HepG2 (cell line): Measurements from ENCODE around the gene USP25. TPM values are rescaled to one million over a fixed set of nuclear protein-coding genes. Genes with fewer than 3 reads are reported as not detected.

Experiments used
- ATAC-seq: fragments of 200-7000 bp; cut with Tn5 transposase; 3 replicates; pipeline ENCODE4 v1.9.1; 2020; ENCODE audit warnings: mild to moderate bottlenecking, moderate library complexity
- BruUV-seq: library from RNA; stranded (reverse); fragments of 400-500 nt; replicated peaks from 2 replicates; lab custom pipeline; 2021; lab: Mats Ljungman, UMichigan
- CTCF ChIA-PET: fragments of 300-600 bp; formaldehyde crosslinking; extraction: SDS; loops from one replicate; lab custom pipeline; 2021; ENCODE audit warnings: low total read pairs, inconsistent platforms, low intra/inter-chr PET ratio; lab: Yijun Ruan, JAX
- POLR2A ChIA-PET: fragments of 350-600 bp; sonication (Branson Sonifier 250); formaldehyde crosslinking; loops from one replicate; lab custom pipeline; 2020; ENCODE audit warnings: antibody characterized with exemption, inconsistent platforms; lab: Yijun Ruan, JAX
- DNase-seq: peaks from one replicate; pipeline ENCODE4 v3.0.0-alpha.2; 2015; ENCODE audit warnings: low spot score
- FAIRE-seq: peaks from 3 replicates; lab custom pipeline; 2011; peaks lifted over from hg19 to GRCh38; lab: Jason Lieb, UNC
- H2AFZ ChIP-seq: one replicate; pipeline ENCODE4 v1.6.1; 2011; ENCODE audit warnings: low read length, inconsistent platforms
- H3K27ac ChIP-seq: fragments of 300-600 bp; 3 replicates; pipeline ENCODE4 v1.8.0; 2011; ENCODE audit warnings: mixed run types, mild to moderate bottlenecking, mixed read lengths, low read length, inconsistent platforms; ENCODE audit not compliant: insufficient read depth; ENCODE audit errors: extremely low read length
- H3K27me3 ChIP-seq, 2 experiments: fragments of 200-600 bp in 1 of 2; 2 replicates in 1 of 2; 3 replicates in 1 of 2; pipeline versions ENCODE4 v1.6.0 to v1.8.0; 2011; ENCODE audit warnings: low read length in 2 of 2, mild to moderate bottlenecking in 2 of 2, moderate library complexity in 2 of 2, inconsistent platforms in 1 of 2; ENCODE audit not compliant: insufficient read depth in 2 of 2, control insufficient read depth in 1 of 2
- H3K36me3 ChIP-seq, 2 experiments: fragments of 200-600 bp in 1 of 2; replicated peaks in 1 of 2; 2 replicates in 1 of 2; 3 replicates in 1 of 2; pipeline versions ENCODE4 v1.5.1 to v1.8.0; 2011; ENCODE audit warnings: low read length in 2 of 2, inconsistent platforms in 1 of 2; ENCODE audit not compliant: insufficient read depth in 2 of 2, control insufficient read depth in 1 of 2
- H3K4me1 ChIP-seq: 2 replicates; pipeline ENCODE4 v1.5.1; 2012; ENCODE audit warnings: low read length, inconsistent platforms; ENCODE audit not compliant: insufficient read depth
- H3K4me2 ChIP-seq: 2 replicates; pipeline ENCODE4 v1.6.0; 2011; ENCODE audit warnings: low read depth, low read length, inconsistent platforms
- H3K4me3 ChIP-seq, 3 experiments: fragments of 200-600 bp in 1 of 3; sonication (generic), shearing (Covaris generic) in 1 of 3; replicated peaks in 1 of 3; 2 replicates each; pipeline ENCODE4 v1.5.1; 2011 to 2016; ENCODE audit warnings: low read length in 3 of 3, inconsistent platforms in 2 of 3, low read depth in 2 of 3, mild to moderate bottlenecking in 2 of 3, control low read depth in 1 of 3, mixed read lengths in 1 of 3; ENCODE audit not compliant: insufficient read depth in 1 of 3
- H3K79me2 ChIP-seq: one replicate; pipeline ENCODE4 v1.6.1; 2011; ENCODE audit warnings: low read length, inconsistent platforms; ENCODE audit not compliant: insufficient read depth
- H3K9ac ChIP-seq: 2 replicates; pipeline ENCODE4 v1.6.0; 2011; ENCODE audit warnings: mild to moderate bottlenecking, low read depth, low read length, inconsistent platforms; ENCODE audit not compliant: insufficient read depth
- H3K9me3 ChIP-seq: 2 replicates; pipeline ENCODE4 v1.5.1; 2012; ENCODE audit warnings: mild to moderate bottlenecking, low read length
- H4K20me1 ChIP-seq: 2 replicates; pipeline ENCODE4 v1.6.0; 2011; ENCODE audit warnings: inconsistent platforms, mild to moderate bottlenecking, low read length, moderate library complexity; ENCODE audit not compliant: insufficient read depth
- FOXK1 ChIP-seq: sonication (generic); formaldehyde crosslinking; IDR thresholded peaks from 2 replicates; pipeline ENCODE4 v1.4.0; 2020; ENCODE audit warnings: low read depth, missing genetic modification reagents, borderline replicate concordance
- IRX3 ChIP-seq: sonication (generic); formaldehyde crosslinking; IDR thresholded peaks from 2 replicates; pipeline ENCODE4 v1.8.1; 2023; ENCODE audit warnings: mild to moderate bottlenecking, low read depth, missing genetic modification reagents, borderline replicate concordance
- KDM3A ChIP-seq: IDR thresholded peaks from 2 replicates; pipeline ENCODE4 v1.6.1; 2018; ENCODE audit warnings: low read depth, missing compliant biosample characterization
- ZNF12 ChIP-seq: sonication (generic); formaldehyde crosslinking; IDR thresholded peaks from 2 replicates; pipeline ENCODE4 v1.5.0; 2020; ENCODE audit warnings: missing genetic modification reagents
- ZNF451 ChIP-seq: sonication (generic); formaldehyde crosslinking; IDR thresholded peaks from 2 replicates; pipeline ENCODE4 v1.5.0; 2020; ENCODE audit warnings: mild to moderate bottlenecking, missing genetic modification reagents
- ZNF546 ChIP-seq: sonication (generic); formaldehyde crosslinking; conservative IDR thresholded peaks from 2 replicates; pipeline ENCODE4 v1.8.1; 2023; ENCODE audit warnings: mild to moderate bottlenecking, missing genetic modification reagents
- WGBS: methylation state at CpG from one replicate; pipeline ENCODE4 v1.1.6; 2017; ENCODE audit warnings: low lambda C conversion rate; 5-methylcytosine and 5-hydroxymethylcytosine counted together
- in situ Hi-C: cut with HindIII; loops from 2 replicates; pipeline ENCODE4 v1.10.0; 2017; ENCODE audit warnings: low pct_unique_long_range_greater_than_20kb; ENCODE audit not compliant: extremely low pct_ligation_motif_present
- intact Hi-C: fragments of 100-400 bp; cut with micrococcal nuclease; formaldehyde crosslinking; loops from one replicate; pipeline ENCODE4 v1.10.0; 2022; ENCODE audit not compliant: unreplicated experiment
- polyA plus RNA-seq, 8 experiments: library from polyadenylated mRNA; depleted of rRNA in 3 of 8; stranded (reverse) in 7 of 8; unstranded in 1 of 8; fragments of >200 nt; fragmentation: Illumina TruSeq in 4 of 8; extraction: Trizol in 4 of 8; gene quantifications; 2 replicates each; pipeline versions ENCODE4 v1.2.1 to v1.2.3, GENCODE V29; 2011 to 2016; ENCODE audit warnings: low read depth in 4 of 8, missing spikeins in 1 of 8, mixed read lengths in 1 of 8; ENCODE audit not compliant: insufficient read depth in 1 of 8
- total RNA-seq, 5 experiments: library from RNA; depleted of rRNA; stranded (reverse); fragments of >200 nt; fragmentation: Illumina TruSeq; extraction: Trizol; gene quantifications; 2 replicates each; pipeline ENCODE4 v1.2.3, GENCODE V29; 2016; ENCODE audit warnings: low read depth in 1 of 5
- TF ChIP-seq, protein P1 (sequence below): sonication (generic); formaldehyde crosslinking; IDR thresholded peaks from 2 replicates; pipeline ENCODE4 v1.4.0; 2020; ENCODE audit warnings: missing genetic modification reagents, low read depth, mild to moderate bottlenecking, borderline replicate concordance
- TF ChIP-seq, protein P2 (sequence below): sonication (generic); formaldehyde crosslinking; IDR thresholded peaks from 2 replicates; pipeline ENCODE4 v1.4.0; 2020; ENCODE audit warnings: mild to moderate bottlenecking, missing genetic modification reagents, borderline replicate concordance
- TF ChIP-seq, protein P3 (sequence below): sonication (generic); formaldehyde crosslinking; IDR thresholded peaks from 2 replicates; pipeline ENCODE4 v1.5.1; 2020; ENCODE audit warnings: missing genetic modification reagents, mild to moderate bottlenecking, borderline replicate concordance
- TF ChIP-seq, protein P4 (sequence below): sonication (generic); formaldehyde crosslinking; IDR thresholded peaks from 2 replicates; pipeline ENCODE4 v1.4.0; 2020; ENCODE audit warnings: missing genetic modification reagents
- TF ChIP-seq, protein P5 (sequence below): sonication (generic); formaldehyde crosslinking; IDR thresholded peaks from 2 replicates; pipeline ENCODE4 v1.5.1; 2020; ENCODE audit warnings: mild to moderate bottlenecking, missing genetic modification reagents, borderline replicate concordance

Gene USP25
- total and polyA plus RNA-seq, 2 of the 13 experiments (the other 11 are each of a cell fraction or from before 2014, with no cell fraction given), result 12.4 to 26.3 TPM

DNA sequence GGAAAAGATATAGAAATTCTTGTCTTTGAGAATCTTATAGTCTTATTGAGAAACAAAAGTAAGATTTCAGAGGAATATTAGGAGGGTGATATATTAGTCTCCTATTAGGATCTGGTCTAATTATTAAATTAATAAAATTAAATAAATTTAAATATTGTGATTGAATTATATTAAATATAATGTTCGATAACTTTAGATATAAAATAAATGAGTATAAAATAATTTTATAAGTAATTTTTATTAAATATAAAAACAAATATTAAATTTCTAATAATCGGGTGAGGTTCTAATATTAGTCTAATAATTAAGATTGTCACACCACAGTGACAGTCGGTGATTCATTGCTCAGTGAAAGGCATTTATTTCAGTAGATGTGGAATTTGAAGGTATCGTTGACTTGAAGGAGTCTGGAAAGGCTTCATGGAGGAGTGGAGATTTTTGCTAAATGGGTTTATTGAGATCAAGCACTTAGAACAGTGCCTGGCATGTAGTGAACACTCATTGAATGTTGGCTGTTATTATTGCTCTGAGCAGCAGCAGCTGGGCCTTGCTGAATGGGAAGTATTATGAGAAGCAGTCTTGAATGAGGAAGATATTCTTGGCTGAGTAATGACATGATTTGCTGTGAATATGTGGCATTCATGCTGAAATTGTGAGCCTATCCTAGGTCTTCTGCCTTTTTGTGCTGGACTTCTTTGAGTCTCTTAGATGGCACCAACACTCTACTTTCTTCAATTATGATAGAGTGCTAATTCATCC, 74.6 kb downstream of the USP25 start:
- H3K36me3 ChIP-seq, result peaks cover 0 to 7% of the 10 kb centered on the region in 2 experiments; a peak in 1 of 5 replicates
- H3K27me3 ChIP-seq, result no peaks in the 10 kb centered on the region
- no TSS peak for BruUV-seq
- no peak overlapping the region for H3K9ac ChIP-seq
- H3K79me2 ChIP-seq, result no peaks in the 10 kb centered on the region
- CTCF ChIA-PET, result no interaction called here
- in situ Hi-C loops (no loop called here), intact Hi-C loops (no loop called here)
- no peak for DNase-seq
- 95% methylated on average over 4 of the region's 4 CpGs for WGBS
- H3K4me3 ChIP-seq, result no peak overlapping the region
- no peak for FAIRE-seq
- no peak overlapping the region for H3K4me2 ChIP-seq
- no peaks in the 10 kb centered on the region for H3K9me3 ChIP-seq
- H3K27ac ChIP-seq, result no peak overlapping the region
- no peak for ATAC-seq
- no peak overlapping the region for H2AFZ ChIP-seq
- no peaks in the 10 kb centered on the region for H4K20me1 ChIP-seq
- POLR2A ChIA-PET, result no interaction called here
- no peaks in the 10 kb centered on the region for H3K4me1 ChIP-seq
- TF ChIP-seq, protein P1, sequence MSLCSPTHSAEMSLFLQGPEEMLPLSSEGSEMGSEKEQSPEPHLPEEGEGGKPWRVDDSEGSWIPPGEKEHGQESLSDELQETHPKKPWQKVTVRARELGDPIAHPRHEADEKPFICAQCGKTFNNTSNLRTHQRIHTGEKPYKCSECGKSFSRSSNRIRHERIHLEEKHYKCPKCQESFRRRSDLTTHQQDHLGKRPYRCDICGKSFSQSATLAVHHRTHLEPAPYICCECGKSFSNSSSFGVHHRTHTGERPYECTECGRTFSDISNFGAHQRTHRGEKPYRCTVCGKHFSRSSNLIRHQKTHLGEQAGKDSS (CRISPR knock-in tag), result no peak
- TF ChIP-seq, protein P2, sequence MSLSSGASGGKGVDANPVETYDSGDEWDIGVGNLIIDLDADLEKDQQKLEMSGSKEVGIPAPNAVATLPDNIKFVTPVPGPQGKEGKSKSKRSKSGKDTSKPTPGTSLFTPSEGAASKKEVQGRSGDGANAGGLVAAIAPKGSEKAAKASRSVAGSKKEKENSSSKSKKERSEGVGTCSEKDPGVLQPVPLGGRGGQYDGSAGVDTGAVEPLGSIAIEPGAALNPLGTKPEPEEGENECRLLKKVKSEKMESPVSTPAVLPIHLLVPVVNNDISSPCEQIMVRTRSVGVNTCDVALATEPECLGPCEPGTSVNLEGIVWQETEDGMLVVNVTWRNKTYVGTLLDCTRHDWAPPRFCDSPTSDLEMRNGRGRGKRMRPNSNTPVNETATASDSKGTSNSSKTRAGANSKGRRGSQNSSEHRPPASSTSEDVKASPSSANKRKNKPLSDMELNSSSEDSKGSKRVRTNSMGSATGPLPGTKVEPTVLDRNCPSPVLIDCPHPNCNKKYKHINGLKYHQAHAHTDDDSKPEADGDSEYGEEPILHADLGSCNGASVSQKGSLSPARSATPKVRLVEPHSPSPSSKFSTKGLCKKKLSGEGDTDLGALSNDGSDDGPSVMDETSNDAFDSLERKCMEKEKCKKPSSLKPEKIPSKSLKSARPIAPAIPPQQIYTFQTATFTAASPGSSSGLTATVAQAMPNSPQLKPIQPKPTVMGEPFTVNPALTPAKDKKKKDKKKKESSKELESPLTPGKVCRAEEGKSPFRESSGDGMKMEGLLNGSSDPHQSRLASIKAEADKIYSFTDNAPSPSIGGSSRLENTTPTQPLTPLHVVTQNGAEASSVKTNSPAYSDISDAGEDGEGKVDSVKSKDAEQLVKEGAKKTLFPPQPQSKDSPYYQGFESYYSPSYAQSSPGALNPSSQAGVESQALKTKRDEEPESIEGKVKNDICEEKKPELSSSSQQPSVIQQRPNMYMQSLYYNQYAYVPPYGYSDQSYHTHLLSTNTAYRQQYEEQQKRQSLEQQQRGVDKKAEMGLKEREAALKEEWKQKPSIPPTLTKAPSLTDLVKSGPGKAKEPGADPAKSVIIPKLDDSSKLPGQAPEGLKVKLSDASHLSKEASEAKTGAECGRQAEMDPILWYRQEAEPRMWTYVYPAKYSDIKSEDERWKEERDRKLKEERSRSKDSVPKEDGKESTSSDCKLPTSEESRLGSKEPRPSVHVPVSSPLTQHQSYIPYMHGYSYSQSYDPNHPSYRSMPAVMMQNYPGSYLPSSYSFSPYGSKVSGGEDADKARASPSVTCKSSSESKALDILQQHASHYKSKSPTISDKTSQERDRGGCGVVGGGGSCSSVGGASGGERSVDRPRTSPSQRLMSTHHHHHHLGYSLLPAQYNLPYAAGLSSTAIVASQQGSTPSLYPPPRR, result no peak
- TF ChIP-seq IRX3 (CRISPR knock-in tag) (no peak), FOXK1 (CRISPR knock-in tag) (no peak), ZNF451 (CRISPR knock-in tag) (no peak), KDM3A (CRISPR knock-in tag) (no peak), ZNF546 (CRISPR knock-in tag) (no peak), ZNF12 (CRISPR knock-in tag) (no peak)
- TF ChIP-seq, protein P3, sequence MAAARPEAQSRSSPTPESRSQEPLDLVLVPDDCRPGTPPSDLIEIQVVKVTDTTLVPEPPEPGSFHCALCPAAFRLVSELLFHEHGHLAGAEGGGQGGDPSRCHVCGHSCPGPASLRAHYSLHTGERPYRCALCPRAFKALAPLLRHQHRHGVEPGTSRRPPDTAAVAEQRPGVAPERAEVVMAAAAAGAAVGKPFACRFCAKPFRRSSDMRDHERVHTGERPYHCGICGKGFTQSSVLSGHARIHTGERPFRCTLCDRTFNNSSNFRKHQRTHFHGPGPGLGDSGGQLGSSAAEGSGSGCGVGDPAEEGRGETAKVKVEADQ (CRISPR knock-in tag), result no peak
- TF ChIP-seq, protein P4, sequence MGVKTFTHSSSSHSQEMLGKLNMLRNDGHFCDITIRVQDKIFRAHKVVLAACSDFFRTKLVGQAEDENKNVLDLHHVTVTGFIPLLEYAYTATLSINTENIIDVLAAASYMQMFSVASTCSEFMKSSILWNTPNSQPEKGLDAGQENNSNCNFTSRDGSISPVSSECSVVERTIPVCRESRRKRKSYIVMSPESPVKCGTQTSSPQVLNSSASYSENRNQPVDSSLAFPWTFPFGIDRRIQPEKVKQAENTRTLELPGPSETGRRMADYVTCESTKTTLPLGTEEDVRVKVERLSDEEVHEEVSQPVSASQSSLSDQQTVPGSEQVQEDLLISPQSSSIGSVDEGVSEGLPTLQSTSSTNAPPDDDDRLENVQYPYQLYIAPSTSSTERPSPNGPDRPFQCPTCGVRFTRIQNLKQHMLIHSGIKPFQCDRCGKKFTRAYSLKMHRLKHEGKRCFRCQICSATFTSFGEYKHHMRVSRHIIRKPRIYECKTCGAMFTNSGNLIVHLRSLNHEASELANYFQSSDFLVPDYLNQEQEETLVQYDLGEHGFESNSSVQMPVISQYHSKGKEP (CRISPR knock-in tag), result no peak
- TF ChIP-seq, protein P5, sequence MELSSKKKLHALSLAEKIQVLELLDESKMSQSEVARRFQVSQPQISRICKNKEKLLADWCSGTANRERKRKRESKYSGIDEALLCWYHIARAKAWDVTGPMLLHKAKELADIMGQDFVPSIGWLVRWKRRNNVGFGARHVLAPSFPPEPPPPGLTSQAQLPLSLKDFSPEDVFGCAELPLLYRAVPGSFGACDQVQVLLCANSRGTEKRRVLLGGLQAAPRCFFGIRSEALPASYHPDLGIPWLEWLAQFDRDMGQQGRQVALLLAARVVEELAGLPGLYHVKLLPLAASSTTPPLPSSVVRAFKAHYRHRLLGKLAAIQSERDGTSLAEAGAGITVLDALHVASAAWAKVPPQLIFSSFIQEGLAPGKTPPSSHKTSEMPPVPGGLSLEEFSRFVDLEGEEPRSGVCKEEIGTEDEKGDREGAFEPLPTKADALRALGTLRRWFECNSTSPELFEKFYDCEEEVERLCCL (CRISPR knock-in tag), result no peak
